Prostate gland (tissue), 2 donors: ENCODE measurements around the gene TNFSF10.
"Not testable (repeated sequence)": the region's sequence is repeated elsewhere in the genome, so short reads cannot be mapped to it uniquely, and the experiment has no call there.

Source experiments
- CTCF ChIP-seq, 4 experiments: fragments of 200-600 bp in 2 of 4; fragments of 450-650 bp in 2 of 4; sonication (generic) in 2 of 4; IDR thresholded peaks; 1 replicate in 3 of 4; 2 replicates in 1 of 4; pipeline ENCODE4 v1.5.1; 2016 to 2019; ENCODE audit warnings: antibody characterized with exemption in 4 of 4, mild to moderate bottlenecking in 2 of 4, moderate library complexity in 2 of 4
- POLR2A ChIP-seq: fragments of 450-650 bp; IDR thresholded peaks from one replicate; pipeline ENCODE4 v1.6.1; 2016; ENCODE audit warnings: antibody characterized with exemption, mild to moderate bottlenecking
- POLR2AphosphoS5 ChIP-seq: sonication (generic); formaldehyde crosslinking; IDR thresholded peaks from one replicate; pipeline ENCODE4 v1.6.1; 2017; ENCODE audit warnings: antibody characterized with exemption

- TF ChIP-seq CTCF (IDR thresholded peaks at IDR 0.05) (peak; percentile 70 to 88 (median 83)), POLR2AphosphoS5 (peak; percentile 75)
- TF ChIP-seq POLR2A, result not testable (repeated sequence)
These were observed 33.0 kb downstream of the TNFSF10 start for GRCh38 chr3:172490198-172490669.
